CD4-positive, CD25-positive, alpha-beta regulatory T cell (primary cell): ENCODE results near the gene VTI1A. TPM values are rescaled to one million over a fixed set of nuclear protein-coding genes. Genes with fewer than 3 reads are reported as not detected.

Experiments used
- ATAC-seq, 2 donors: fragments of 150-1000 bp; cut with Tn5 transposase; one replicate each; pipeline ENCODE4 v1.10.0; 2021; ENCODE audit warnings: low read depth in 2 of 2, moderate number of reproducible peaks in 2 of 2, moderate library complexity in 1 of 2
- DNase-seq, 3 donors: peaks; one replicate each; pipeline versions ENCODE4 v3.0.0 to v3.0.0-alpha.2; 2012 to 2022; ENCODE audit warnings: mixed read lengths in 1 of 3
- H3K27ac ChIP-seq: one replicate; pipeline ENCODE4 v1.7.0; 2013; ENCODE audit warnings: mild to moderate bottlenecking, low read length; ENCODE audit not compliant: insufficient read depth, poor library complexity, severe bottlenecking
- H3K27me3 ChIP-seq: one replicate; pipeline ENCODE4 v1.7.0; 2013; ENCODE audit warnings: low read length; ENCODE audit not compliant: control insufficient read depth, insufficient read depth
- H3K36me3 ChIP-seq: one replicate; pipeline ENCODE4 v1.7.0; 2013; ENCODE audit warnings: mild to moderate bottlenecking, low read length, moderate library complexity; ENCODE audit not compliant: control insufficient read depth, insufficient read depth
- H3K4me1 ChIP-seq: 2 replicates; pipeline ENCODE4 v1.7.0; 2013; ENCODE audit warnings: mild to moderate bottlenecking, low read length; ENCODE audit not compliant: insufficient read depth, control insufficient read depth, poor library complexity, severe bottlenecking
- H3K4me3 ChIP-seq: one replicate; pipeline ENCODE4 v1.7.0; 2013; ENCODE audit warnings: low read depth, mild to moderate bottlenecking, low read length, moderate library complexity
- H3K9me3 ChIP-seq, 2 experiments: 1 replicate in 1 of 2; 2 replicates in 1 of 2; pipeline ENCODE4 v1.7.0; 2013; ENCODE audit warnings: low read length in 2 of 2, mild to moderate bottlenecking in 1 of 2, moderate library complexity in 1 of 2; ENCODE audit not compliant: control insufficient read depth in 2 of 2
- H3K27ac Mint-ChIP-seq, 3 donors: one replicate each; pipeline ENCODE4 v1.8.0; 2020 to 2022; ENCODE audit warnings: mild to moderate bottlenecking in 3 of 3, mixed read lengths in 3 of 3, moderate library complexity in 2 of 3
- H3K27me3 Mint-ChIP-seq: one replicate; pipeline ENCODE4 v1.8.0; 2022; ENCODE audit warnings: mild to moderate bottlenecking, mixed read lengths
- H3K36me3 Mint-ChIP-seq: one replicate; pipeline ENCODE4 v1.8.0; 2020; ENCODE audit warnings: mixed read lengths
- H3K4me1 Mint-ChIP-seq, 4 donors: one replicate each; pipeline ENCODE4 v1.8.0; 2020 to 2022; ENCODE audit warnings: mixed read lengths in 4 of 4, mild to moderate bottlenecking in 1 of 4
- H3K4me3 Mint-ChIP-seq, 4 donors: one replicate each; pipeline ENCODE4 v1.8.0; 2020 to 2022; ENCODE audit warnings: mild to moderate bottlenecking in 4 of 4, mixed read lengths in 4 of 4, moderate library complexity in 3 of 4
- H3K9me3 Mint-ChIP-seq, 7 donors: one replicate each; pipeline ENCODE4 v1.8.0; 2020 to 2022; ENCODE audit warnings: mixed read lengths in 7 of 7, mild to moderate bottlenecking in 3 of 7, moderate library complexity in 2 of 7
- polyA plus RNA-seq, 4 donors: library from polyadenylated mRNA; unstranded; fragments of 300-500 nt; fragmentation: Illumina TruSeq; gene quantifications; one replicate each; pipeline ENCODE4 v1.2.3, GENCODE V29; 2021
- total RNA-seq: library from RNA; stranded (reverse); gene quantifications from one replicate; pipeline ENCODE4 v1.2.3, GENCODE V29; 2022

The VTI1A gene
- total and polyA plus RNA-seq, 5 donors from 2014 or later, result 25.5 to 77.7 (median 35.1) TPM

DNA sequence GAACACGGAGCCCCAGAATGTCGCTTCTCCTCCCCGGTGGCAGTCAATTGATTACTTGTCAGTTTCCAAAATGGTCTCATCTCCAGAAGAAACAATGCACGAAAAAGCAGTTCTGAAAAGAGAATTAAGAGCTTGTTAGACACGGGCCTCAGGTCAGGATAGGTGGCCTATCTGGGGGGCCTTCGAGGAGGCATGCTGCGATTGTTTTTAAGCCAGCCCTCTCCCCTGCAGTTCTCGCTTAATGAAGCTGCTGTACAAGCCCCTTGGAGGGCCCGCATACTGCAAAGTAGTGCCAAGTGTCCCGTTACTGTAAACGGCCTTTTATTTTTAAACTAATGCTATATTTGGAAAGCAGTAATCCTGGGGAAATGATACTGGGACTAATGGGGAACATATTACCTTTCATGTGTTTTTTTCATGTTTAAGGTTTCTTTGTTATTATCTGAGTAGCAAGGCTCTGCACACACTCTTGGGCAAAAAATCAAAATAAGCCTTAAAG lies 388.3 kb downstream of the VTI1A start:
- H3K36me3 ChIP-seq, result no peaks in the 10 kb centered on the region
- no peak overlapping the region for H3K4me3 ChIP-seq
- H3K4me1 ChIP-seq, result no peaks in the 10 kb centered on the region
- no peak for ATAC-seq
- H3K9me3 ChIP-seq, result no peaks in the 10 kb centered on the region
- H3K27ac ChIP-seq, result no peak overlapping the region
- H3K4me1 Mint-ChIP-seq, result peaks cover 0 to 4% (median 0%) of the 10 kb centered on the region in 4 donors
- no peak overlapping the region for H3K27ac Mint-ChIP-seq
- H3K9me3 Mint-ChIP-seq, result peaks cover 0 to 3% (median 1%) of the 10 kb centered on the region in 7 donors
- peaks cover 26% of the 10 kb centered on the region for H3K36me3 Mint-ChIP-seq
- H3K27me3 Mint-ChIP-seq, result no peaks in the 10 kb centered on the region
- no peak for DNase-seq
- no peak overlapping the region for H3K4me3 Mint-ChIP-seq
- H3K27me3 ChIP-seq, result no peaks in the 10 kb centered on the region

DNA sequence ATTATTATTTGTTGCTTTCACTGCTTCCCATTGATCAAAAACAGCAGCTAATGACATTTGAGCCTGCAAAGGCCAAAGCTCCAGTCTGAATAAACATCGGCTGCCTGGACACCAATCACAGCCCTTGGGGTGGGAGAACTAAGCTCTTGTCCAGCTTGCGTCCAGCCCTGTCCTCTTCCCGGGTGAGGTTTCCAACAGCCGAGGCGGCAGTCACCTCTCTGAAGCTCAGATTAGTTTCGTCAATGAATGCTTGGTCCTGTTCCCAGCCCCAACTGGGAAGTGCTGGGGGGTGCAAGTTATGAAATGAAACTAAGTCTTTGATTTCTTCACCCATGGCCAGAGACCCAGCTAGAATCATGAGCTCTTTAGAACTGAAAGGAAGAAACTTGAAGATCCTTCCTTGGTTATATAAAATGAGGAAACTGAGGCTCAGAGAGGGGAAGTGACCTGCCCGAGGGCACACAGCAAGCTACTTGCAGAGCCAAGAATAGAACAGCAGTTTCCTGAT lies 389.0 kb downstream of the VTI1A start:
- Mint-ChIP-seq H3K9me3 (peaks cover 0 to 3% (median 1%) of the 10 kb centered on the region in 7 donors), H3K27me3 (no peaks in the 10 kb centered on the region), H3K36me3 (peaks cover 21% of the 10 kb centered on the region), H3K4me3 (no peak overlapping the region), H3K4me1 (no peaks in the 10 kb centered on the region), H3K27ac (no peak overlapping the region)
- H3K4me1 ChIP-seq, result no peaks in the 10 kb centered on the region
- no peaks in the 10 kb centered on the region for H3K36me3 ChIP-seq
- no peak overlapping the region for H3K4me3 ChIP-seq
- DNase-seq, result no peak
- no peaks in the 10 kb centered on the region for H3K9me3 ChIP-seq
- H3K27me3 ChIP-seq, result no peaks in the 10 kb centered on the region
- no peak for ATAC-seq
- H3K27ac ChIP-seq, result no peak overlapping the region

- Histone ChIP-seq H3K9me3 (no peaks in the 10 kb centered on the region), H3K4me1 (no peaks in the 10 kb centered on the region), H3K27ac (no peak overlapping the region), H3K27me3 (no peaks in the 10 kb centered on the region), H3K36me3 (no peaks in the 10 kb centered on the region), H3K4me3 (no peak overlapping the region)
- no peaks in the 10 kb centered on the region for H3K36me3 Mint-ChIP-seq
- peaks cover 0 to 3% (median 2%) of the 10 kb centered on the region in 7 donors for H3K9me3 Mint-ChIP-seq
- no peak overlapping the region for H3K27ac Mint-ChIP-seq
- H3K4me3 Mint-ChIP-seq, result no peak overlapping the region
- H3K4me1 Mint-ChIP-seq, result no peaks in the 10 kb centered on the region
- DNase-seq (no peak), ATAC-seq (no peak)
- no peaks in the 10 kb centered on the region for H3K27me3 Mint-ChIP-seq
Measured at GRCh38 chr10:112838784-112839481, 391.9 kb downstream of the VTI1A start.

GRCh38 chr10:112839928-112840654 lies 393.1 kb downstream of the VTI1A start:
- H3K36me3 Mint-ChIP-seq, result no peaks in the 10 kb centered on the region
- Histone ChIP-seq H3K27me3 (no peaks in the 10 kb centered on the region), H3K9me3 (peaks cover 0 to 2% of the 10 kb centered on the region in 2 experiments), H3K36me3 (no peaks in the 10 kb centered on the region), H3K27ac (no peak overlapping the region), H3K4me1 (no peaks in the 10 kb centered on the region), H3K4me3 (no peak overlapping the region)
- DNase-seq (no peak), ATAC-seq (no peak)
- H3K9me3 Mint-ChIP-seq, result peaks cover 0 to 10% (median 4%) of the 10 kb centered on the region in 7 donors
- no peaks in the 10 kb centered on the region for H3K27me3 Mint-ChIP-seq
- no peak overlapping the region for H3K4me3 Mint-ChIP-seq
- no peaks in the 10 kb centered on the region for H3K4me1 Mint-ChIP-seq
- no peak overlapping the region for H3K27ac Mint-ChIP-seq

DNA sequence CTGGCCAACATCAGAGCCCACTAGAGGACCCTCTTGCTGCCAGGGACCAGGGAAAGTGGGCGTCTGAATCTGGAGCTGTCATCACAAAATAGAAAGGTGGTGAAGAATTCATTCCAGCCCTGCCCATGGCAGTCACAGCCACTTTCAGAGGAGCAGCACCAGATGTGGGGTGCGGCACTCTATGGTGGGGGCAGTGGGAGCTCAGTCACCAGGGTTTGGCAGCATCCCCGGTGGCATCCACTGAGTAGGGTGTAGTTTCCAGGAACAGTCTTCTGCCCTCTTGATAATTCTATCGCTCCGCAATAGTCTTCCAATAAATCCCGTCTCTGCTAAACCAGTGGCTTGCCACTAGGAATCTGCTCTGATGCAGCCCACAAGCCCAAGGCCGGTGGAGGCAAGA lies 394.5 kb downstream of the VTI1A start:
- H3K36me3 Mint-ChIP-seq, result no peaks in the 10 kb centered on the region

GRCh38 chr10:112842832-112843360 lies 395.9 kb downstream of the VTI1A start:
- Histone ChIP-seq H3K27ac (no peak overlapping the region), H3K4me3 (no peak overlapping the region), H3K4me1 (no peaks in the 10 kb centered on the region), H3K9me3 (peaks cover 6 to 11% of the 10 kb centered on the region in 2 experiments), H3K36me3 (no peaks in the 10 kb centered on the region), H3K27me3 (no peaks in the 10 kb centered on the region)
- H3K9me3 Mint-ChIP-seq, result peaks cover 1 to 25% (median 6%) of the 10 kb centered on the region in 7 donors
- ATAC-seq (no peak), DNase-seq (no peak)
- no peaks in the 10 kb centered on the region for H3K4me1 Mint-ChIP-seq
- H3K36me3 Mint-ChIP-seq, result peaks cover 6% of the 10 kb centered on the region
- no peak overlapping the region for H3K4me3 Mint-ChIP-seq
- no peaks in the 10 kb centered on the region for H3K27me3 Mint-ChIP-seq
- no peak overlapping the region for H3K27ac Mint-ChIP-seq

More for the DNA sequence above, 394.5 kb downstream of the VTI1A start:
- no peak overlapping the region for H3K27ac Mint-ChIP-seq
- ATAC-seq (no peak), DNase-seq (no peak)
- no peaks in the 10 kb centered on the region for H3K4me1 ChIP-seq
- H3K9me3 ChIP-seq, result peaks cover 0 to 5% of the 10 kb centered on the region in 2 experiments
- H3K4me1 Mint-ChIP-seq, result no peaks in the 10 kb centered on the region
- H3K9me3 Mint-ChIP-seq, result peaks cover 0 to 16% (median 5%) of the 10 kb centered on the region in 7 donors
- no peak overlapping the region for H3K4me3 Mint-ChIP-seq
- H3K36me3 ChIP-seq, result no peaks in the 10 kb centered on the region
- no peaks in the 10 kb centered on the region for H3K27me3 ChIP-seq
- H3K4me3 ChIP-seq, result no peak overlapping the region
- H3K27me3 Mint-ChIP-seq, result no peaks in the 10 kb centered on the region
- H3K27ac ChIP-seq, result no peak overlapping the region

- Histone ChIP-seq H3K27ac (no peak overlapping the region), H3K36me3 (no peaks in the 10 kb centered on the region), H3K27me3 (no peaks in the 10 kb centered on the region), H3K4me3 (no peak overlapping the region), H3K9me3 (peaks cover 6 to 12% of the 10 kb centered on the region in 2 experiments), H3K4me1 (no peaks in the 10 kb centered on the region)
- DNase-seq (no peak), ATAC-seq (no peak)
- Mint-ChIP-seq H3K27ac (no peak overlapping the region), H3K36me3 (peaks cover 6% of the 10 kb centered on the region), H3K4me1 (no peaks in the 10 kb centered on the region), H3K4me3 (peak overlapping the region in 1 of 4 donors; percentile 68), H3K27me3 (no peaks in the 10 kb centered on the region), H3K9me3 (peaks cover 3 to 25% (median 7%) of the 10 kb centered on the region in 7 donors)
Measured at GRCh38 chr10:112843623-112844022, 396.6 kb downstream of the VTI1A start.
